KBM-7 (cell line): Measurements from ENCODE around the gene MAML1.

ENCODE experiments used
- DNase-seq: peaks from one replicate; pipeline ENCODE4 v3.0.0-alpha.2; 2015
- in situ Hi-C: fragments of 300-500 bp; cut with MboI; formaldehyde crosslinking; loops from 2 replicates; pipeline ENCODE4 v1.14.3; 2020; ENCODE audit warnings: low sequenced_read_pairs, low pct_unique_long_range_greater_than_20kb, mixed read lengths

The MAML1 gene

GRCh38 chr5:179817470-179817840 lies 84.8 kb downstream of the MAML1 start:
- in situ Hi-C loops: no loop called here

GRCh38 chr5:179817890-179818745 lies 85.5 kb downstream of the MAML1 start:
- in situ Hi-C loops: no loop called here
- DNase-seq: no peak

More at GRCh38 chr5:179817470-179817840, 84.8 kb downstream of the MAML1 start:
- no peak for DNase-seq

- DNase-seq: peak; percentile 85
- in situ Hi-C loops: no loop called here
Measured at GRCh38 chr5:179818746-179819295, 86.2 kb downstream of the MAML1 start.

- in situ Hi-C loops: no loop called here
- peak; percentile 47 for DNase-seq
Measured at GRCh38 chr5:179819296-179820126, 86.9 kb downstream of the MAML1 start.

GRCh38 chr5:179820127-179820482 lies 87.5 kb downstream of the MAML1 start:
- in situ Hi-C loops: no loop called here
- DNase-seq: no peak

- in situ Hi-C loops: no loop called here
- peak; percentile 69 for DNase-seq
Measured at GRCh38 chr5:179820483-179821297, 88.1 kb downstream of the MAML1 start, which contains the start of gene SQSTM1. TSS of gene SQSTM1 (plus strand) at chr5:179820905. CDS start at chr5:179820937, 32 bp downstream.

GRCh38 chr5:179821298-179822058 lies 88.9 kb downstream of the MAML1 start:
- DNase-seq: peak; percentile 84
- in situ Hi-C loops: no loop called here

GRCh38 chr5:179822059-179822432 lies 89.4 kb downstream of the MAML1 start:
- DNase-seq: no peak
- in situ Hi-C loops: no loop called here

- no peak for DNase-seq
- in situ Hi-C loops: no loop called here
Measured at GRCh38 chr5:179822444-179822990, 89.9 kb downstream of the MAML1 start.

- DNase-seq: no peak
Measured at GRCh38 chr5:179823937-179824744, 91.5 kb downstream of the MAML1 start.

GRCh38 chr5:179824745-179825112 lies 92.1 kb downstream of the MAML1 start:
- in situ Hi-C loops: no loop called here
- no peak for DNase-seq

More at GRCh38 chr5:179823937-179824744, 91.5 kb downstream of the MAML1 start:
- in situ Hi-C loops: no loop called here

- DNase-seq: no peak
- in situ Hi-C loops: no loop called here
Measured at GRCh38 chr5:179825655-179826182, 93.1 kb downstream of the MAML1 start.
